ENCODE measurements around the gene MAP7D3. TPM values are rescaled to one million over a fixed set of nuclear protein-coding genes. Genes with fewer than 3 reads are reported as not detected.

MAP7D3 gene
- polyA plus RNA-seq, 1 donor from 2014 or later: 0.68 TPM

GRCh38 chrX:136189222-136189621, 62.0 kb downstream of the MAP7D3 start:
- no peaks in the 10 kb centered on the region for H3K9me2 ChIP-seq (ENCODE audit: insufficient read depth, low read length)
- no peaks in the 10 kb centered on the region for H3K36me3 ChIP-seq (ENCODE audit: insufficient read depth, low read length)
- H3K27ac ChIP-seq (ENCODE audit: low read length): no peak overlapping the region
- H2AFZ ChIP-seq (ENCODE audit: low read depth, low read length): no peak overlapping the region
- H4K20me1 ChIP-seq (ENCODE audit: insufficient read depth): no peaks in the 10 kb centered on the region
- no peaks in the 10 kb centered on the region for H3K79me2 ChIP-seq (replicated peaks; ENCODE audit: insufficient read depth, low read length)
- no peaks in the 10 kb centered on the region for H3K27me3 ChIP-seq (ENCODE audit: insufficient read depth, low read depth, low read length)
- TF ChIP-seq MXI1 (conservative IDR thresholded peaks at IDR 0.05; ENCODE audit: poor library complexity, severe bottlenecking) (no peak), EP300 (conservative IDR thresholded peaks at IDR 0.05; ENCODE audit: poor library complexity, severe bottlenecking) (no peak), SMC3 (conservative IDR thresholded peaks at IDR 0.05; ENCODE audit: poor library complexity) (no peak)
- TF ChIP-seq, protein P1, sequence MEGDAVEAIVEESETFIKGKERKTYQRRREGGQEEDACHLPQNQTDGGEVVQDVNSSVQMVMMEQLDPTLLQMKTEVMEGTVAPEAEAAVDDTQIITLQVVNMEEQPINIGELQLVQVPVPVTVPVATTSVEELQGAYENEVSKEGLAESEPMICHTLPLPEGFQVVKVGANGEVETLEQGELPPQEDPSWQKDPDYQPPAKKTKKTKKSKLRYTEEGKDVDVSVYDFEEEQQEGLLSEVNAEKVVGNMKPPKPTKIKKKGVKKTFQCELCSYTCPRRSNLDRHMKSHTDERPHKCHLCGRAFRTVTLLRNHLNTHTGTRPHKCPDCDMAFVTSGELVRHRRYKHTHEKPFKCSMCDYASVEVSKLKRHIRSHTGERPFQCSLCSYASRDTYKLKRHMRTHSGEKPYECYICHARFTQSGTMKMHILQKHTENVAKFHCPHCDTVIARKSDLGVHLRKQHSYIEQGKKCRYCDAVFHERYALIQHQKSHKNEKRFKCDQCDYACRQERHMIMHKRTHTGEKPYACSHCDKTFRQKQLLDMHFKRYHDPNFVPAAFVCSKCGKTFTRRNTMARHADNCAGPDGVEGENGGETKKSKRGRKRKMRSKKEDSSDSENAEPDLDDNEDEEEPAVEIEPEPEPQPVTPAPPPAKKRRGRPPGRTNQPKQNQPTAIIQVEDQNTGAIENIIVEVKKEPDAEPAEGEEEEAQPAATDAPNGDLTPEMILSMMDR (IDR thresholded peaks at IDR 0.05; ENCODE audit: poor library complexity, severe bottlenecking): no peak
- no peak overlapping the region for H3K4me3 ChIP-seq (ENCODE audit: low read length)
- H3F3A ChIP-seq (ENCODE audit: insufficient read depth, low read length, poor library complexity, severe bottlenecking): no peaks in the 10 kb centered on the region
- no peak overlapping the region for H3K9ac ChIP-seq (ENCODE audit: low read length)
- no peak overlapping the region for H3K4me2 ChIP-seq (ENCODE audit: low read length)
- H3K9me3 ChIP-seq (ENCODE audit: low read length): no peaks in the 10 kb centered on the region

- Histone ChIP-seq H3K9me2 (ENCODE audit: insufficient read depth, low read length) (no peaks in the 10 kb centered on the region), H3K27me3 (ENCODE audit: insufficient read depth, low read depth, low read length) (no peaks in the 10 kb centered on the region), H3K4me3 (ENCODE audit: low read length) (no peak overlapping the region), H3K79me2 (replicated peaks; ENCODE audit: insufficient read depth, low read length) (no peaks in the 10 kb centered on the region), H3K27ac (ENCODE audit: low read length) (no peak overlapping the region), H3F3A (ENCODE audit: insufficient read depth, low read length, poor library complexity, severe bottlenecking) (no peaks in the 10 kb centered on the region), H3K9me3 (ENCODE audit: low read length) (no peaks in the 10 kb centered on the region), H3K4me2 (ENCODE audit: low read length) (no peak overlapping the region), H3K36me3 (ENCODE audit: insufficient read depth, low read length) (no peaks in the 10 kb centered on the region), H2AFZ (ENCODE audit: low read depth, low read length) (no peak overlapping the region), H3K9ac (ENCODE audit: low read length) (no peak overlapping the region), H4K20me1 (ENCODE audit: insufficient read depth) (no peaks in the 10 kb centered on the region)
- TF ChIP-seq EZH2 (IDR thresholded peaks at IDR 0.05; ENCODE audit: borderline replicate concordance, insufficient read depth, low read length, poor library complexity, severe bottlenecking) (no peak), RAD21 (conservative IDR thresholded peaks at IDR 0.05) (no peak), EP300 (conservative IDR thresholded peaks at IDR 0.05; ENCODE audit: poor library complexity, severe bottlenecking) (no peak), SMC3 (conservative IDR thresholded peaks at IDR 0.05; ENCODE audit: poor library complexity) (no peak), MXI1 (conservative IDR thresholded peaks at IDR 0.05; ENCODE audit: poor library complexity, severe bottlenecking) (no peak), POLR2AphosphoS5 (IDR thresholded peaks at IDR 0.05) (no peak), TAF1 (IDR thresholded peaks at IDR 0.05; ENCODE audit: low read depth) (no peak)
- TF ChIP-seq, protein P2, sequence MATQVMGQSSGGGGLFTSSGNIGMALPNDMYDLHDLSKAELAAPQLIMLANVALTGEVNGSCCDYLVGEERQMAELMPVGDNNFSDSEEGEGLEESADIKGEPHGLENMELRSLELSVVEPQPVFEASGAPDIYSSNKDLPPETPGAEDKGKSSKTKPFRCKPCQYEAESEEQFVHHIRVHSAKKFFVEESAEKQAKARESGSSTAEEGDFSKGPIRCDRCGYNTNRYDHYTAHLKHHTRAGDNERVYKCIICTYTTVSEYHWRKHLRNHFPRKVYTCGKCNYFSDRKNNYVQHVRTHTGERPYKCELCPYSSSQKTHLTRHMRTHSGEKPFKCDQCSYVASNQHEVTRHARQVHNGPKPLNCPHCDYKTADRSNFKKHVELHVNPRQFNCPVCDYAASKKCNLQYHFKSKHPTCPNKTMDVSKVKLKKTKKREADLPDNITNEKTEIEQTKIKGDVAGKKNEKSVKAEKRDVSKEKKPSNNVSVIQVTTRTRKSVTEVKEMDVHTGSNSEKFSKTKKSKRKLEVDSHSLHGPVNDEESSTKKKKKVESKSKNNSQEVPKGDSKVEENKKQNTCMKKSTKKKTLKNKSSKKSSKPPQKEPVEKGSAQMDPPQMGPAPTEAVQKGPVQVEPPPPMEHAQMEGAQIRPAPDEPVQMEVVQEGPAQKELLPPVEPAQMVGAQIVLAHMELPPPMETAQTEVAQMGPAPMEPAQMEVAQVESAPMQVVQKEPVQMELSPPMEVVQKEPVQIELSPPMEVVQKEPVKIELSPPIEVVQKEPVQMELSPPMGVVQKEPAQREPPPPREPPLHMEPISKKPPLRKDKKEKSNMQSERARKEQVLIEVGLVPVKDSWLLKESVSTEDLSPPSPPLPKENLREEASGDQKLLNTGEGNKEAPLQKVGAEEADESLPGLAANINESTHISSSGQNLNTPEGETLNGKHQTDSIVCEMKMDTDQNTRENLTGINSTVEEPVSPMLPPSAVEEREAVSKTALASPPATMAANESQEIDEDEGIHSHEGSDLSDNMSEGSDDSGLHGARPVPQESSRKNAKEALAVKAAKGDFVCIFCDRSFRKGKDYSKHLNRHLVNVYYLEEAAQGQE (IDR thresholded peaks at IDR 0.05; ENCODE audit: borderline replicate concordance): no peak
- TF ChIP-seq, protein P1 (IDR thresholded peaks at IDR 0.05; ENCODE audit: poor library complexity, severe bottlenecking): no peak
These were observed 65.2 kb downstream of the MAP7D3 start for GRCh38 chrX:136186023-136186413.

All from neural cell (in vitro differentiated cells).